ENCODE data around the gene MIEN1.

MIEN1 gene

DNA sequence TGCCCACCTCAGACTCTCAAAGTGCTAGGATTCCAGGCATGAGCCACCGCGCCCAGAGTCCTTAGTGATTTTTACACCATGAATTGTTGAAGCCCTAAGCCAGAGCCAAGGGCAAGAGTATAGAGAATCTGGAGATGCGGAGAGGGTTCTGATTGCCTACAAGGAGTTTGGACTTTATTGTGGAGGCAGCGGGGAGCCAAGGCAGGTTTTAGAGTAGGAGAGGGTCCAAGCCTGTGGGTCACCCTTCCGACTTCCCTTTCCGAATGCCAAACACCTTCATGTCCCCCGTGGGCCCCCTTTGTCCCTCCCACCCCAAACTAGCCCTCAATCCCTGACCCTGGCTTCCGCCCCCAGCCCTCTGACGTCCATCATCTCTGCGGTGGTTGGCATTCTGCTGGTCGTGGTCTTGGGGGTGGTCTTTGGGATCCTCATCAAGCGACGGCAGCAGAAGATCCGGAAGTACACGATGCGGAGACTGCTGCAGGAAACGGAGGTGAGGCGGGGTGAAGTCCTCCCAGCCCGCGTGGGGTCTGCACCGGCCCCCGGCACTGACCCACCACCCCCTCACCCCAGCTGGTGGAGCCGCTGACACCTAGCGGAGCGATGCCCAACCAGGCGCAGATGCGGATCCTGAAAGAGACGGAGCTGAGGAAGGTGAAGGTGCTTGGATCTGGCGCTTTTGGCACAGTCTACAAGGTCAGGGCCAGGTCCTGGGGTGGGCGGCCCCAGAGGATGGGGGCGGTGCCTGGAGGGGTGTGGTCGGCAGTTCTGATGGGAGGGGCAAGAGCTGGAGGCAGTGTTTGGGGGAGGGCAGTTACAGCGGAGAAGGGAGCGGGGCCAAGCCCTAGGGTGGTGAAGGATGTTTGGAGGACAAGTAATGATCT lies 7.1 kb downstream of the MIEN1 start:
- DNase-seq = no peak
- H3K27ac ChIP-seq = no peak overlapping the region
- H3K4me3 ChIP-seq (ENCODE audit: low read depth, low read length) = no peak overlapping the region
- H3K27me3 ChIP-seq (replicated peaks) = no peaks in the 10 kb centered on the region
- in situ Hi-C loops (cut with HindIII; ENCODE audit: low pct_ligation_motif_present, low sequenced_read_pairs) = no loop called here
- peaks cover 13% of the 10 kb centered on the region for H3K36me3 ChIP-seq (replicated peaks)
- TF ChIP-seq, protein P1, sequence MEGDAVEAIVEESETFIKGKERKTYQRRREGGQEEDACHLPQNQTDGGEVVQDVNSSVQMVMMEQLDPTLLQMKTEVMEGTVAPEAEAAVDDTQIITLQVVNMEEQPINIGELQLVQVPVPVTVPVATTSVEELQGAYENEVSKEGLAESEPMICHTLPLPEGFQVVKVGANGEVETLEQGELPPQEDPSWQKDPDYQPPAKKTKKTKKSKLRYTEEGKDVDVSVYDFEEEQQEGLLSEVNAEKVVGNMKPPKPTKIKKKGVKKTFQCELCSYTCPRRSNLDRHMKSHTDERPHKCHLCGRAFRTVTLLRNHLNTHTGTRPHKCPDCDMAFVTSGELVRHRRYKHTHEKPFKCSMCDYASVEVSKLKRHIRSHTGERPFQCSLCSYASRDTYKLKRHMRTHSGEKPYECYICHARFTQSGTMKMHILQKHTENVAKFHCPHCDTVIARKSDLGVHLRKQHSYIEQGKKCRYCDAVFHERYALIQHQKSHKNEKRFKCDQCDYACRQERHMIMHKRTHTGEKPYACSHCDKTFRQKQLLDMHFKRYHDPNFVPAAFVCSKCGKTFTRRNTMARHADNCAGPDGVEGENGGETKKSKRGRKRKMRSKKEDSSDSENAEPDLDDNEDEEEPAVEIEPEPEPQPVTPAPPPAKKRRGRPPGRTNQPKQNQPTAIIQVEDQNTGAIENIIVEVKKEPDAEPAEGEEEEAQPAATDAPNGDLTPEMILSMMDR (IDR thresholded peaks at IDR 0.05; ENCODE audit: low read depth, low read length, missing control alignments) = no peak

DNA sequence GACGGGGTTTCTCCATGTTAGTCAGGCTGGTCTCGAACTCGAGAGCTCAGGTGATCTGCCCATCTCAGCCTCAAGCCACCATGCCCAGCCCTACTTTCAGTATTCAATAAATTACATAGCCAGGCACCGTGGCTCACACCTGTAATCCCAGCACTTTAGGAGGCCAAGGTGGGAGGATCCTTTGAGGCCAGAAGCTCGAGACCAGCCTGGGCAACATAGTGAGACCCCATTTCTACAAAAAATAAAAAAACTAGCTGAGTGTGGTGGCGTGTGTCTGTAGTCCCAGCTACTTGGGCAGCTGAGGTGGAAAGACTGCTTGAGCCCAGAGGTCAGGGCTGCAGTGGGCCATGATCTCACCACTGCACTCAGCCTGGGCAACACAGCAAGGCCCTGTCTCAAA lies 8.2 kb downstream of the MIEN1 start:
- TF ChIP-seq, protein P1 (IDR thresholded peaks at IDR 0.05; ENCODE audit: low read depth, low read length, missing control alignments) = no peak
- H3K36me3 ChIP-seq (replicated peaks) = peaks cover 10% of the 10 kb centered on the region

DNA sequence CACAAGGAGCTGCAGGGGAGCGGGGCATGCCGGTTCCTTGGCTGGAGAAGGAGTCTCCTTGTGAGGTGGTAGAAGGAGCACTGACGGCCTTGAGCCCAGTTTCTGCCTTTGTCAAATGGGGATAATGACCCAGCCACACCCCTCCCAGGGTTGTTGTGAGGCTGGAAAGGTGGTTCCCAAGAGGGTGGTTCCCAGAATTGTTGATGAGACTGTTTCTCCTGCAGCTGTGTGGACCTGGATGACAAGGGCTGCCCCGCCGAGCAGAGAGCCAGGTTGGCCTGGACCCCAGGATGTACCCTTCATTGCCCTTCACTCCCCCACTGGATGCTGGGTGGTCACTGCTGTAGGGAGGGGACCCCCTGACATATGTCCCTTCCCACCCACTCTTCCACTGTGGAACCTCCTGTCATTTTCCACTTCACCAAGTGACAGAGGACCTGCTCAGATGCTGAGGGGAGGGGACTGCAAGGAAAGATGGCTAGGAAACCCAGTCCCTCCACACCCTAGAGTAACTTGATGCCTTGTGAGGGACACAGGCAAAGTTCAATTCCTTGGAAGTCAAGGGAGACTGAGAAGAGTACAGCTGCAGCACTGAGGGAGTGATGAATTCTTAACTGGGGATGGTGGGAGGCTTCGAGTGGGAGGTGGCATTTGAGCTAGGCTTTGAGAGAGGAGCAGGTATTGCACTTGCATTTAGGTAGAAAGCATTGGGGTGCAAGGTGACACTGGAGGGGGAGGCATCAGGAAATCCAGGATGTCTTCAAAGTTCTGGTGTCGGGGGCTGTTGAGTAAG lies 10.6 kb downstream of the MIEN1 start:
- Histone ChIP-seq H3K27me3 (replicated peaks) (no peaks in the 10 kb centered on the region), H3K27ac (no peak overlapping the region), H3K36me3 (replicated peaks) (peaks cover 21% of the 10 kb centered on the region), H3K4me3 (ENCODE audit: low read depth, low read length) (no peak overlapping the region)
- TF ChIP-seq, protein P1 (IDR thresholded peaks at IDR 0.05; ENCODE audit: low read depth, low read length, missing control alignments) = no peak
- no peak for DNase-seq
- in situ Hi-C loops (cut with HindIII; ENCODE audit: low pct_ligation_motif_present, low sequenced_read_pairs) = no loop called here

More for the DNA sequence above, 8.2 kb downstream of the MIEN1 start:
- no peaks in the 10 kb centered on the region for H3K27me3 ChIP-seq (replicated peaks)
- in situ Hi-C loops (cut with HindIII; ENCODE audit: low pct_ligation_motif_present, low sequenced_read_pairs) = no loop called here
- DNase-seq = no peak
- no peak overlapping the region for H3K27ac ChIP-seq
- no peak overlapping the region for H3K4me3 ChIP-seq (ENCODE audit: low read depth, low read length)

DNA sequence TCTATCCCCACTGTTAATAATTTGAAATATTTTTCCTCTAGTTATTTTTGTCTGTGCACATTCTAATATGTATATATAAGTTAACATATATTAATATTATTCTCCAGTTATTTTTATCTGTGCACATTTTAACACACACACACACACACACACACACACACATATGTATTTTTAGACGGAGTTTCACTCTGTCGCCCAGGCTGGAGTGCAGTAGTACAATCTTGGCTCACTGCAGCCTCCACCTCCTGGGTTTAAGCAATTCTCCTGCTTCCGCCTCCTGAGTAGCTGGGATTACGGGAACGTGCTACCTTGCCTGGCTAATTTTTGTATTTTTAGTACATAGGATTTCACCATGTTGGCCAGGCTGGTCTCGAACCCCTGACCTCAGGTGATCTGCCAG lies 12.7 kb downstream of the MIEN1 start:
- no peak for DNase-seq
- Histone ChIP-seq H3K4me3 (ENCODE audit: low read depth, low read length) (no peak overlapping the region), H3K36me3 (replicated peaks) (peaks cover 16% of the 10 kb centered on the region), H3K27me3 (replicated peaks) (no peaks in the 10 kb centered on the region), H3K27ac (no peak overlapping the region)
- in situ Hi-C loops (cut with HindIII; ENCODE audit: low pct_ligation_motif_present, low sequenced_read_pairs) = no loop called here
- TF ChIP-seq, protein P1 (IDR thresholded peaks at IDR 0.05; ENCODE audit: low read depth, low read length, missing control alignments) = no peak

DNA sequence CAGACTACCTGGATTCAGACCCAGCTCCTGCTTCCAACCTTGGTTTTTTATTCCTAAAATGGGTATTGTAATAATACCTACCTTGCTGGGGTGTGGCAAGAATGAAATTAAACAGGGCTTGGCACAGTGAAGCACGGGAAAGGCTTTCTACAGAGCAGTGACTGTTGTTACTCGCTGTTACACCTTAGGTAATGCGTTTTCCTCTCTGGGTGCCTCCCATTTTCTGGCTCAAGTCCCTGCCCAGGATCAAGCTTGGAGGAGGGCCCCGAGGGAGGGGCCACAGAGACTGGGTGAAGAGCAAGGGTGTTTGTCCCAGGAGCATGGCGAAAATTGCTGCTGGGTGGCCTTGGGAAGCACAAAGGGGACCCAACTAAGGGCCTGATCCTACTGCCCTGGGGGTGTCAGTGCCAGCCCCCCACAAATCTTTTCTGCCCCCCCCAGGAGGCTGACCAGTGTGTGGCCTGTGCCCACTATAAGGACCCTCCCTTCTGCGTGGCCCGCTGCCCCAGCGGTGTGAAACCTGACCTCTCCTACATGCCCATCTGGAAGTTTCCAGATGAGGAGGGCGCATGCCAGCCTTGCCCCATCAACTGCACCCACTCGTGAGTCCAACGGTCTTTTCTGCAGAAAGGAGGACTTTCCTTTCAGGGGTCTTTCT lies 13.3 kb downstream of the MIEN1 start:
- DNase-seq = no peak
- H3K27ac ChIP-seq = no peak overlapping the region
- in situ Hi-C loops (cut with HindIII; ENCODE audit: low pct_ligation_motif_present, low sequenced_read_pairs) = no loop called here
- no peak overlapping the region for H3K4me3 ChIP-seq (ENCODE audit: low read depth, low read length)
- H3K27me3 ChIP-seq (replicated peaks) = no peaks in the 10 kb centered on the region
- H3K36me3 ChIP-seq (replicated peaks) = peaks cover 16% of the 10 kb centered on the region
- TF ChIP-seq, protein P1 (IDR thresholded peaks at IDR 0.05; ENCODE audit: low read depth, low read length, missing control alignments) = no peak
